GM21723 (cell line): ENCODE measurements around the gene XPNPEP1.

ENCODE experiments used
- ATAC-seq: cut with Tn5 transposase; IDR thresholded peaks from one replicate; pipeline ENCODE4 v1.9.1; 2021; ENCODE audit warnings: mild to moderate bottlenecking, moderate library complexity; ENCODE audit not compliant: unreplicated experiment

XPNPEP1 gene

DNA sequence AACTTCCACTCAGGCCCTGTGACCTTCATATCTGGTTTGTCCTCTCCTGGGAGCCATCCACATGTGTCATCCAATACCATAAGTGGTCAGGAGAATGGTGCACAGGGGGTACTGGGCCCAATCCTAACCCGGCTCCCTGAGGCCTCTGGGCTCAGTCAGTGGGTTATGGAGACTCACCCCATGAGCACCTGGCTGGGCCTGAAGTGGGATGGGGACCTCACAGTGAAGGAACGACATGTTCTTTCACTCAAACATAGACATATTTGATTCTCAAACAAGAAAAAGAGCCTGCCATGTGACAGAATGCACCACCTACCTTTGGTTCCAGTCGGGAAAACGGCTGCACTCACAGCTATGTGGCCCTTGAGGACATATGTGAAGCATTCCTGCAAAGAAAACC lies 51.8 kb downstream of the XPNPEP1 start:
- ATAC-seq: no peak

GRCh38 chr10:109866995-109867635 lies 56.2 kb downstream of the XPNPEP1 start:
- ATAC-seq: no peak

- ATAC-seq: no peak
Measured at GRCh38 chr10:109866168-109866994, 56.9 kb downstream of the XPNPEP1 start.

- no peak for ATAC-seq
Measured at GRCh38 chr10:109863775-109864174, 59.5 kb downstream of the XPNPEP1 start.

DNA sequence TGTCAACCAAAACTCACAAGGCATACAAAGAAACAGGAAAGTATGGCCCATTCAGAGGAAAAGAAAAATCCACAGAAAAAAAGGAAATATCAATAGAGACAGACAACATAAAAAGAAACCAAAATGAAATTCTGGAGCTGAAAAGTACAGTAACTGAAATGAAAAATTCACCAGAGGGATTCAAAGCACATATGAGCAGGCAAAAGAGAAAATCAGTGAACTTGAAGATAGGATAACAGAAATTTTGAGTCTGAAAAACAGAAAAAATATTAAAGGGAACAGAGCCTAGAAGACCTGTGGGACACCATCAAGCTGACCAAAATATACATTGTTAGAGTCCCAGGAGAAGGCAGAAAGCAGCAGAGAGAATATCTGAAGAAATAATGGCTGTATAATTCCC lies 60.6 kb downstream of the XPNPEP1 start:
- no peak for ATAC-seq

GRCh38 chr10:109862041-109862440 lies 61.3 kb downstream of the XPNPEP1 start:
- ATAC-seq: no peak

- no peak for ATAC-seq
Measured at GRCh38 chr10:109861081-109861480, 62.2 kb downstream of the XPNPEP1 start.

DNA sequence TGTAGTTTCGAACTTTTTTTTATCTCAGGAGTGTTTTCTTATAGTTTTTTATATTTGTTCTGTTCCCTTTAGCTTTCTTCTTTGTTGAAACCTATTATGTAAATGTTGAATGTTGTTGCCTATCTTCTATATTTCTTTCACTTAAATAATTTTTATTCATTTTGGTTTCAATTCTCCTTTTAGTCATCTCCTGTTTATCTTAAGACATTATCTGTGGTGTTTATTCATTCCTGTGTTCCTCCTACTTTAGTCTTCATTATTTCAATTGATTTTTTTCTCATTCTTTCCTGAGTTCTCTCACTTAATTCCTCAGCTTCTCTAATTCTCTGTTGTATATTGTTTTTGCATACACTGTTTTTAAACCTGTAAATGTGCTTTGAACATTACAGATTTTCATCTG lies 64.1 kb downstream of the XPNPEP1 start:
- no peak for ATAC-seq

DNA sequence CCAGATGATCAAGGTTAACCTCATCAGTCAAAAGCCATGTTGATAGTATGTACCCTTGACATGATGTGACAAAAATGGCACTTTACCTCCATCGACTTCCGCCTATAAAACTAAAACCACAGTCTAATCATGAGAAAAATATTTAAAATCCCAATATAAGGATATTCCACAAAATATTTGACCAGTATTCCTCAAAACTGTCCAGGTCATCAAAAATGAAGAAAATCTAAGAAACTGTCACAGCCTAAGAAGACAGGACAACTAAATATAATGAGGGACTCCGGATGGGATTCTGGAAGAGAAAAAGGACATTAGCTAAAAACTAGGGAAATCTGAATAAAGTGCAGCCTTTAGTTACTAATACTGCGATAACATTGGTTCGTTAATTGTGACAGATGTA lies 67.6 kb downstream of the XPNPEP1 start:
- no peak for ATAC-seq

- no peak for ATAC-seq
Measured at GRCh38 chr10:109853921-109854320, 69.4 kb downstream of the XPNPEP1 start.

DNA sequence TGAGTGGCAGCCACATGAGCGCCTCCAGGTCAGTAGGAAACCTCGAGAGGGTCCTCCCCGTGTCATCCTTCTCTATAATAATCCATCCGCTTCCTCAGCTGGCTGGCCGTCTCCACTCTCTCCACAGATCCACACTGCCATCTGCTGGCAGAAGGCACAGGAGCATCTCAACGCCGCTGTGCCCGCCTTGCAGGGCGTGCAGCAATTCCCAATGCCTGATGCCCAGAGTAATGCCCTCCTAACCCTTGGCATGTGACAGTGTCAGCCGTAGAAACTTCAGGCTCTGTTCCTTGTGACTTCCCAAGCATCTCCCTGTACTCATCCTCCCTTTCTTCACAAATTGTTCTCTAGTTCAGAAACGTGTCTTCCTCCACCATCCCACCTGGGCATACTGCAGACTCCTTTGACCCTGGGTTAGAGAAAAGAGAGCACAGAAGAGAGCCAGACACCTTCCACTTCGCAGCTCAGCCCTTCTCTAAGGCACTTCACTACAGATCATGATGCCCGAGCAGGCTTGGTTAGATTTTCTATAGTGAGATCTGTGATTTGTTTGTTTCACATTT lies 70.8 kb downstream of the XPNPEP1 start:
- ATAC-seq: peak; percentile 98

DNA sequence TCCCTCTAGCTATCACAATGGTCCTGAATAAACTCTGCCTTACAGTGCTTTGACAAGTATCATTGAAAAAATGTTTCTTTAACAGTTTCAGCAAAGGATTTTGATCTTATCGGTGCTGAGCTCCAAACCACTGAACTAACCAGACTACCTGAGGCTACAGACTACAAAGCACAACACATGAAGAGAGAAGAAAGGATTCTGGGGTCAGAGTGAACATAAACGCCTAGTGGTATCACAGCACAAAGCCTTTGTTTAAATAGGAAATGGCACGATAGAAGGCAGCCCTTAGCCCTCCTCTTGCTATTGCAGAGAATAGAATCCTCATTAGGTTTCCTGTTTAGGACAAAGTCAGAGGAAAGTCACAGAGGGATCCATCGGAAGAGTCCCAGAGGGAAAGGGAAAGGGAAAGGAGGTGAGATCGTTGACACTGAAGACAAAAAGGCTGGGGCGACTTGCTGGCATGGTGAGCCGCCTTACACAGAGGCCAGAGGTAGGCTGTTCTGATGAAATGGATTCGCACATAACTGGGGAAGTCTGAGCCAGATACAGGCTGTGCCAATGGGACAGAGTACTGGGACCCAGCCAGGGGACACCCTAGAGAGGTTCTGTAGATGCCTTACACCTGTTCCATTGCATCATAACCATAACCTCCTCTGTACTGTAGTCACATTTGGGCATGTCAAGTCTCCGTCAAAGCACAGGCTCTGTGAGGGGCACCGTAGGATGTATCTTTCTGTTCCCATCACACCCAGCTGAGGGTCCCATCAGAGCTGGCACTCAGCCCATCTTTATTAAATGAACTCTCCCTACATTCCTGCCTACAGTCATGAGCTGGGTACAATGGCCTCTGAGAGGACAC lies 71.5 kb downstream of the XPNPEP1 start:
- peak; percentile 26 for ATAC-seq

GRCh38 chr10:109846832-109847231 lies 76.5 kb downstream of the XPNPEP1 start:
- no peak for ATAC-seq

GRCh38 chr10:109845308-109845707 lies 78.0 kb downstream of the XPNPEP1 start:
- no peak for ATAC-seq

GRCh38 chr10:109838592-109839244 lies 84.6 kb downstream of the XPNPEP1 start:
- ATAC-seq: no peak

DNA sequence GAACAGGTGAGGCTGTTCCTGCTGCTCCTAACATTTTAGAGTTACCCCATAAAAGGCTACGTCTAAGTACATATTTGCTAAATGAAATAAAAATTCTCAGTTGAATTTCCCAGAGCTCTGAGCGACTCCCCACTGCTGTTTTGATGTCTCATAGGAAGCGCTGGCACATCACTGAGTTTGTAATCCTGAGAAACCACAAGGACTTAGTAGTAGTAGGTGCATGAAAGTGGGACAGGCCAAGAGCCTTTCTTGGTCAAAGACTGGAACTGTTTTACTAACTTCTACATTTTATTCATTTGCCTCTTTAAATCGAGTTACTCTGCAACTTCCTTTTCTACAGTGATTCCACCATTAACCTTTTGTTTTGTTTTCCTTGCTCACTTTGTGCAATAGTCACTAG lies 85.9 kb downstream of the XPNPEP1 start:
- no peak for ATAC-seq

- ATAC-seq: no peak
Measured at GRCh38 chr10:109835257-109835656, 88.1 kb downstream of the XPNPEP1 start.

- ATAC-seq: no peak
Measured at GRCh38 chr10:109831846-109832245, 91.5 kb downstream of the XPNPEP1 start.

GRCh38 chr10:109824206-109824605 lies 99.1 kb downstream of the XPNPEP1 start:
- ATAC-seq: no peak

DNA sequence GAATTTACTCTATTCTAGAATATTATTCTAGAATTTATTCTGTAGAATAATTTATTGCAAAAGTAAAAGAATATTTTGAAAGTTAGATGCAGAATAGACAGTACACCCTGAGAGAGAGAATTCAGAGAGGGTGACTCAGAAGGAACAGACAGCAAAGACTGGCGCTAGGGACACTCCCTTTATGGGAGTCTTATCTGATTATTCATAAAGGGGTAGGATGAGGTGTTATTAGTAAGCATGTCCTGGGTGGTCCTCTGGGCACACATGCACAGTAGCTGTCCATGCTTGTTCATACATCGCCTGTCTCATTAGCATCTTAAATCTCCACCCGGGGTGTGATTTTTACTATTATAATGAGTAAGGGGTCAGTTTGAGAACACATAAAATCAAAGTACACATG lies 100.1 kb downstream of the XPNPEP1 start:
- no peak for ATAC-seq

DNA sequence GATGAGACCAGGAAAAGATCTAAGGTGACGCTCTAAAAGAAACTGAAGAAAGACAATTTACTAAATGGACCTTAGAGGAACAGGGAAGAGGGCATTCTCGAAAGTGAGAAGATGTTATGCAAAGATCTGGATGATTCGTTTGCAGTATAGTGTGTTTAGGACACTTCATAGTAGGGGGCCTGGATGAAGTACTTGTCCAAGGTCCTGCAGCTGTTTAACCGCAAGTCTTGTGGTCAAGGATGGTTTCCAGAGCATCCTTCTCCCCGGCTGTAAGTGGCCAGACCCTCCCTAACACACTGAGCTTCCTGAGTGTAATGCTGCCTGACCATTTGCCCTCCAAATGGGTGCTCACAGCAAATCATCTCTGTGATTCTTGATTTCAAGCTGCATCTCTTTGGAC lies 101.6 kb downstream of the XPNPEP1 start:
- ATAC-seq: no peak
